ENCODE measurements around the gene MICALL1.
A peak's percentile ranks its signal among the peaks of the same experiment; 100 is the strongest.

Gene MICALL1

DNA sequence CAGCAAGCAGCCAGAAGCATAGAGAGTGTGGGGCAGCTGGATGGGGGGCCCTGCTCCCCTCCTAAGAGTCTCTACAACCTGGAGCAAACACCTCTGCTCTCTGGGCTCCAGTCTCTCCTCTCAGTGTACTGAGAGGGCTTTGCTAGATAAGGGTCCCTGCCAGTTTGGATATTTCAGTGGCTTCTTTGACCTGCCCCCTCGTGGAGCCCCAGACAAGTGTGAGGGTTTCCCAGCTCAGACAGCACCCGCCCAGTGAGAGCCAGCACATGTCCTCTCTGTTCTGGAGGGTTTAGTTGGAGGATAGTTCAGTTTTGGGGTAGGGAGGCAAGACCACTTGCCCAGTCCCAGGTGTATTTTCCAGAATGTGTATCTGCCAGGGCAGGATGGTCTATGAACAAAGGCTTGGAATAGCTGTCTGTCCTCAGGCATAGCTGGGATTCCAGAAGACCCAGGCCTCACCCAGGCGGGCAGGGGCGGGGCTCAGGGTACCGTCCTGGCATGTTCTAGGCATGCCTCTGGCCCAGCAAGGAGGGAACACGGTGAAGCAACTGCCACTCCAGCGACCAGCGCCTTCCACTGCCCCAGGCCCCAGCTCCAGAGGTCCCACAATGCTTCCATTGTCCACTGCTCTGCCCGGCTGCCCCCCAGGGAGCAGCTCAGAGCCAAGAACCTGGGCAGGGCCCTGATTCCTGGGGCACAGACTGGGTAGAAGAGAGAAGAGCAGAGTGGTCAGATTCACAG lies 7.5 kb upstream of the MICALL1 start:
- DNase-seq = no peak
- TF ChIP-seq, protein P1, sequence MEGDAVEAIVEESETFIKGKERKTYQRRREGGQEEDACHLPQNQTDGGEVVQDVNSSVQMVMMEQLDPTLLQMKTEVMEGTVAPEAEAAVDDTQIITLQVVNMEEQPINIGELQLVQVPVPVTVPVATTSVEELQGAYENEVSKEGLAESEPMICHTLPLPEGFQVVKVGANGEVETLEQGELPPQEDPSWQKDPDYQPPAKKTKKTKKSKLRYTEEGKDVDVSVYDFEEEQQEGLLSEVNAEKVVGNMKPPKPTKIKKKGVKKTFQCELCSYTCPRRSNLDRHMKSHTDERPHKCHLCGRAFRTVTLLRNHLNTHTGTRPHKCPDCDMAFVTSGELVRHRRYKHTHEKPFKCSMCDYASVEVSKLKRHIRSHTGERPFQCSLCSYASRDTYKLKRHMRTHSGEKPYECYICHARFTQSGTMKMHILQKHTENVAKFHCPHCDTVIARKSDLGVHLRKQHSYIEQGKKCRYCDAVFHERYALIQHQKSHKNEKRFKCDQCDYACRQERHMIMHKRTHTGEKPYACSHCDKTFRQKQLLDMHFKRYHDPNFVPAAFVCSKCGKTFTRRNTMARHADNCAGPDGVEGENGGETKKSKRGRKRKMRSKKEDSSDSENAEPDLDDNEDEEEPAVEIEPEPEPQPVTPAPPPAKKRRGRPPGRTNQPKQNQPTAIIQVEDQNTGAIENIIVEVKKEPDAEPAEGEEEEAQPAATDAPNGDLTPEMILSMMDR (IDR thresholded peaks at IDR 0.05; ENCODE audit: low read depth, low read length) = no peak
- Histone ChIP-seq H3K4me3 (ENCODE audit: low read depth, low read length) (no peak overlapping the region), H3K9me3 (no peaks in the 10 kb centered on the region), H3K4me1 (0 out of 2 replicates have a peak, but pooled peaks cover 3% of the 10 kb centered on the region), H3K27me3 (no peaks in the 10 kb centered on the region), H3K36me3 (no peaks in the 10 kb centered on the region)

DNA sequence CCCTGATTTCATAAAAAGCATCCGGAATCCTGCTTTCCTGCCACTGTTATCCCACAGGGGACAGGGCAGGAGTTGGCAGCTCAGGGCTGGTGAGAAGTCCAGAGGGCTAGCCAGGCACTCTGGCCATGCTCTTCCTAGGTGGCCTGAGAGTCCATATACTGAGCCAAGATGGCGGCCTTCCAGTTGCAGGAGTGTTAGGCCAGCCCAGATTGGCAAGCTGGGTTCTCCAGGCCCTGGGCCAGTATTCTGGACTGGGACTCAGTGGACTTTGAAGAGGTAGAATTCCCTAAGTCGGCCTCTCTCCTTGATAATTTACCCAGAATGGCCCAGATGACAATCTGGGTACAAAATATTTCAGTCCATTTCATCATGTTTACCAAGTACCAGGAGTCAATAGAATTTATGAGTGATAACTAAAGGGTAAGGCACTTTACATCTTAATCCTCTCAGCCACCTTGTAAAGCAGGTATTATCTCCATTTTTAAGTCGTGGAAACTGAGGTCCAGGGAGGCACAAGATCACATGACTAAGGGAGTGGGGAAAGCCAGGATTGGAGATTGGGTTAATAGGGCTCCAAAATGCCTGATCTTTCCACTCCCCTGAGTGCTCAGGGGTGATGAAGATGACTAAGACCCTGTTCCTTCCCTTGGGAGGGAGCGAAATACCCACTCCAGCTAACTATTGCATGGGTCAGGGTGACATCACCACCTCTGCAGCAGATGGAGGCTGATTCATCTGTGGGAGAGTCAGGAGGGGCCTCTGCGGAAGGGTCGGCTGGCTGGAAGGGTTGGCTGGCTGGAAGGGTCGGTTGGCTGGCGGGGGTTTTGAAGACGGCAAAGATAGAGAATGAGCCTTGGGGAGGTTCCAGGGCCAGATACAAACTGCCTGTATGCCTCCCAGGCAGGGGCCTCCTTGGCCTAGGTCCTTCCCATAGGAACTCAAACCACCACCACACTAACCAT lies 1.2 kb upstream of the MICALL1 start:
- peaks cover 5% of the 10 kb centered on the region for H3K4me1 ChIP-seq
- H3K4me3 ChIP-seq (ENCODE audit: low read depth, low read length) = no peak overlapping the region
- peak; percentile 80 for DNase-seq
- no peaks in the 10 kb centered on the region for H3K36me3 ChIP-seq
- H3K27me3 ChIP-seq = no peaks in the 10 kb centered on the region
- TF ChIP-seq, protein P1 (IDR thresholded peaks at IDR 0.05; ENCODE audit: low read depth, low read length) = no peak
- H3K9me3 ChIP-seq = no peaks in the 10 kb centered on the region

DNA sequence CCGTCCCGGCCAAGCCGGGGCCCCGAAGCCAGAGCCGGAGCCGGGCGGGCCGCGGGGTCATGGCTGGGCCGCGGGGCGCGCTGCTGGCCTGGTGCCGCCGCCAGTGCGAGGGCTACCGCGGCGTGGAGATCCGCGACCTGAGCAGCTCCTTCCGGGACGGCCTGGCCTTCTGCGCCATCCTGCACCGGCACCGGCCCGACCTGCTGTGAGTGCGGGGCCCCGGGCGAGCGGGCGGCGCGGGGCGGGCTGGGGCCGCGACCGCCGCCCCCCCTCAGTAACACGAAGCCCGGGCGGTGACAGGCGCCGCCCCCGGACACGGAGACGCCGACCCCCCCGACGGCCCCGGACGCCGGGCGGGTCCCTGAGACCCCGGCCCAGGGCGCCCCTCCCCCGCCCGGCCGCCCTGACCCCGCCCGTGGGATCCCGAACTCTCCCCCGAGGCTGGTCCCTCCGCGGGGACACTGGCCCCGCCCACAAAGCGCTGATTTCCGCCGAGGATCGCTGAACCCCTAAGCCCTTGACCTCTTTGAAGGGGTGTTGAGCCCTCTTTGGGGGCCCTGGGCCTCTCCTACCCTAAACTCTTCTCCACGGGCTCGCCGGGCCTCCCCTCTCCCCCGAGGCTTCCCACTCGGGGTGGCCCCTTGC lies 389 bp downstream of the MICALL1 start:
- no peaks in the 10 kb centered on the region for H3K36me3 ChIP-seq
- no peak for DNase-seq
- H3K9me3 ChIP-seq = no peaks in the 10 kb centered on the region
- H3K27me3 ChIP-seq = no peaks in the 10 kb centered on the region
- peak overlapping the region; percentile 63 for H3K4me3 ChIP-seq (ENCODE audit: low read depth, low read length)
- H3K4me1 ChIP-seq = peaks cover 5% of the 10 kb centered on the region
- TF ChIP-seq, protein P1 (IDR thresholded peaks at IDR 0.05; ENCODE audit: low read depth, low read length) = no peak

DNA sequence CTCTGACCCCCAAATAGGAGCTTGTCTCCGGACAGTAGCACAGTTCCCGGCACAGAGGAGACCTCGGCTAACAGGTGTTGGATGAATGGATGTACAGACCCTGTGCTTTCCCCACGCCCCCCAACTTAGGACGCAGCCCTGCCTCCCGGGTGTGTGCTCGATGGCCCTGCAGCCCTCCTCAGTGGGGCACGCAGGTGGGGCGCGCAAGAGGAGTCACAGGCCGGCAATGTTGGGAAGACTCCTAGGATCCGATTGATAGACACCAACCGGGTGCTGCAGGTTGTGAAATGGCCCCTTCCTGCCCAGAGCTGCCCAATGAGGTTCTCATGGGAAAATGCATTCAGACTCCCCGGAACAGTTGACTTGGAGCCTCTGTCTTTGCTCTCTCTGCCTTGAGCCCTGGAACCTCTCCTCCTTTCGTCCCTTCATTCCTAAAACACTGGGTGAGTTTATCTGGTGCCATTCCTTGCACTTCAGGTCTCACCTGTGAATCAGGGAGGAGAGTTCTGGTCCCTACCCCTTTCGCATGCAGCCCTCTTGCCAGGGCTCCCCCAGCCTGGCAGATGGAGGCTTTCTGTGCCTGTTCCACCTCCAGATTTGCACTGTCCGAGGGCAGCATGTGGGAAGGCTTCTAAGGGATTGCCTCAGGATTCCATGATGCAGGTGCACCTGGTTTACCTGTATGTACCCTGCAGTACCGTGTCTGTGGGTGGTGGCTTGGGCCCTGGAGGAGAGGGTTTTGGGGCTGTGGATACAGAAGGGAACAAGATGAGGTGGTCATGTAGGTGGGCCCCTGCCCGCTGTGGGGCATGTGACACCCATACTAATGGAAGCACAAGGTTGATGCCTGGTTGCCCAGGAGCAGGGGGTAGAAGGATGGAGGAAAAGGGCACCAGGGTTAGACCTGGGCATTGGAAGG lies 1.2 kb downstream of the MICALL1 start:
- peaks cover 5% of the 10 kb centered on the region for H3K4me1 ChIP-seq
- DNase-seq = no peak

DNA sequence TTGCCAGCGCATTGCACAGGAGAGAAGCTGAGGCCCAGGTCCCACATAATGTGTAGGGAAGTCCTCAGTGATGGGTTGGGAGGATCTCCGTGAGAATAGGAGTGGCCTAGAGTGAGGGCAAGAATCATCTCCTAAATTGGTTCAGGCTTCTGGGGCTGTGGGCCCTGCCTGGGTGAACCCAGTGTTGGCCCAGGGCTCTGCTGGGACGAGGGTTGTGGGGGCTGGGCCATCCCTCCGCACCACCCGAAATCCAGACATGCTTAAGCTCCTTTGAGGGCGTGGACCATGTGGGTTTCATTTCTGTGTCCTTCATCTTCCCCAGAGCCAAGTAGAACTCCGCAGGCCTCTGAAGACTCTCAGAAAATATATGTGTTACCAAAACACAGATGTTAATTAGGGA lies 3.7 kb downstream of the MICALL1 start:
- no peak for DNase-seq
- Histone ChIP-seq H3K9me3 (no peaks in the 10 kb centered on the region), H3K36me3 (no peaks in the 10 kb centered on the region), H3K4me3 (ENCODE audit: low read depth, low read length) (no peak overlapping the region), H3K4me1 (peaks cover 5% of the 10 kb centered on the region), H3K27me3 (no peaks in the 10 kb centered on the region)
- TF ChIP-seq, protein P1 (IDR thresholded peaks at IDR 0.05; ENCODE audit: low read depth, low read length) = no peak

More for the DNA sequence above, 1.2 kb downstream of the MICALL1 start:
- Histone ChIP-seq H3K9me3 (no peaks in the 10 kb centered on the region), H3K36me3 (no peaks in the 10 kb centered on the region), H3K4me3 (ENCODE audit: low read depth, low read length) (peak overlapping the region; percentile 63), H3K27me3 (no peaks in the 10 kb centered on the region)
- TF ChIP-seq, protein P1 (IDR thresholded peaks at IDR 0.05; ENCODE audit: low read depth, low read length) = no peak
